ENCODE results near the gene LYVE1.

The LYVE1 gene

GRCh38 chr11:10522921-10523320, 45.5 kb downstream of the LYVE1 start:
- no peak for DNase-seq (ENCODE audit: low spot score)

- no peak for DNase-seq (ENCODE audit: low spot score)
These were observed 46.2 kb downstream of the LYVE1 start for GRCh38 chr11:10522276-10522675.

- no peak for DNase-seq (ENCODE audit: low spot score)
These were observed 47.9 kb downstream of the LYVE1 start for GRCh38 chr11:10520562-10520961.

DNA sequence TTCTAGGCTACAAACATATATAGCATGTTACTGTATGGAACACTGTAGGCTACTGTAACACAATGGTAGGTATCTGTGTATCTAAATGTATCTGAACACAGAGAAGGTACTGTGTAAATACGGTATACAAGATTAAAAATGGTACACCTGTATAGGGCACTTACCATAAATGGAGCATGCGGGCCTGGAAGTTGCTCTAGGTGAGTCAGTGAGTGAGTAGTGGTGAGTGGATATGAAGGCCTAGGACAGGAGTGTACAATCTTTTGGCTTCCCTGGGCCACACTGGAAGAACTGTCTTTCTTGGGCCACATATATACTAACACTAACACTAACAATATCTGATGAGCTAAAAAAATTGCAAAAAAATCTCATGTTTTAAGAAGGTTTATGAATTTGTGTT, 48.8 kb downstream of the LYVE1 start:
- DNase-seq (ENCODE audit: low spot score): no peak

DNA sequence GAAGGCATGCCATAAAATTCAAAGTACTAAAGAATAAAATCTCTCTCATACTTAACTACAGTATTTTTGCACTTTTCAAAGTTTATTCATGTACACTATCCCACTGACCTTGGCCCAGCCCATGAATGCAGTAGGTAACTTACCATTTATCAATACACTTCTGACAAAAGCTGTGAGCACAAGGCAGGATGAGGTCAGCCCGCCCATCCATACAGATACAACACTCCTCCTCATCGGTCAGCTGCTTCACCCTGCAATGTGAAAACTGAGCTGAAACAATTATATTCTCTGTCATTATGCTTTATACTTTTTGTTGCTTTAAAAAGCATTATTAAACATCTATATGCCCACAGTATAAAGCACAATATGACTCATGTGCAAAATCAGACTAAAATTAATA, 49.6 kb downstream of the LYVE1 start:
- no peak for DNase-seq (ENCODE audit: low spot score)

DNA sequence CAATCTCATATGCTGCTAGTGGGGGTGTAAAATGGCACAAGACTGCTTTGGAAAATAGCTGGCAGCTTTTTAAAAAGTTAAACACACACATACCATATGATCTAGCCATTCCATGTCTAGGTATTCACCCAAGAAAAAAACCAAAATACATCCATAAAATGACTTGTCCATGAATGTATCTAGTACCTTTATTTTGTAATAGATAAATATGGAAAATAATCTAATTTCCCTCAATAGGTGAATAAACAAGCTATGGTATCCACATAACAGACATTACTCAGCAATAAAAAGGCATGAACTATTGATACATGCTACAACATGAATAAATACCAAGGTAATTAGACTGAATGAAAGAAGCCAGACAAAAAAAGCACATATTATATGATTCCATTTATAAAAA, 50.3 kb downstream of the LYVE1 start:
- DNase-seq (ENCODE audit: low spot score): no peak

DNA sequence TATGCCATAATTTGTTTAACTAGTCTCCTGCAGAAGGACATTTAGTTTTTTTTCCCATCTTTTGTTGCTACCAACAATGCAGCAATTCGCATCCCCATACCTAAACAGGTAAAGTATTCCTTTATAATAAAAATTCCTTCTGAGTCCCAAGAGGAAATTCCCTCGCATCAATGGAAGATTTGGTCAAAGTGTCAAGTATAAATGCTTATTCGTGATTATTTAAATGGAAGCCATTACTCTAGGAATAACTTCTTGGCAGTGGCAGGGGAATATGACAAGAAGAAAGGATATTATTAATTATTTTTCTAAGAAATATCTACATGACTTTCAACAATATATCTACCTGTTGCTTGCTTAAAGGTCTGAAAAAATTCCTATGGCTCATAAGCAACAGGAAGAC, 53.0 kb downstream of the LYVE1 start:
- DNase-seq (ENCODE audit: low spot score): no peak

DNA sequence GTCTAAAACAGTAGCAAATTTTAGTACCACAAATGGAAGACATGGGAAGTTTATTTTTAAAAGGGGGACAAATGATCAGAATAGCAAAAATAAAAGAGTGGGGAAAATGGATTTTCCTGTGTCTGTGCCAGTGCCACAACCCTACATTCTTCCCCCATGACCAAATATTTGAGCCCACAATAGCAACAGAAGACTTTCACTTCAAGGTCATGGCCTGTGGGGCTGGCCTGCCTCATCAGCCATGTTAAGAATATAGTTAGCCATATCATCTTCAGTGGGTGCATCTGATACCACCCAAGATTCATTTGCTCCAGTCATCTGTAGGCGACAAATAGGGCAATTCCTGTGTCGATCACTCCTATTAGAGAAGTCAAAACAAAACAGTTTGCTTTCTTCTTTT, 53.8 kb downstream of the LYVE1 start:
- DNase-seq (ENCODE audit: low spot score): no peak

- no peak for DNase-seq (ENCODE audit: low spot score)
These were observed 54.3 kb downstream of the LYVE1 start for GRCh38 chr11:10514202-10514601.

GRCh38 chr11:10511181-10511621, 57.3 kb downstream of the LYVE1 start:
- DNase-seq (ENCODE audit: low spot score): no peak

Data from HuH-7 (cell line).